Stimulated activated CD4-positive, alpha-beta T cell treated with anti-CD3 and anti-CD28 coated beads, TNF-alpha, amount 100 ng/mL, for 1 hour (primary cell): ENCODE results near the gene CD59.
"Not testable (repeated sequence)": the region's sequence is repeated elsewhere in the genome, so short reads cannot be mapped to it uniquely, and the experiment has no call there.

ENCODE experiments used
- DNase-seq, 3 donors: peaks; one replicate each; pipeline ENCODE4 v3.0.0-alpha.2; 2020; ENCODE audit warnings: low read depth in 3 of 3, low spot score in 1 of 3

Gene CD59

DNA sequence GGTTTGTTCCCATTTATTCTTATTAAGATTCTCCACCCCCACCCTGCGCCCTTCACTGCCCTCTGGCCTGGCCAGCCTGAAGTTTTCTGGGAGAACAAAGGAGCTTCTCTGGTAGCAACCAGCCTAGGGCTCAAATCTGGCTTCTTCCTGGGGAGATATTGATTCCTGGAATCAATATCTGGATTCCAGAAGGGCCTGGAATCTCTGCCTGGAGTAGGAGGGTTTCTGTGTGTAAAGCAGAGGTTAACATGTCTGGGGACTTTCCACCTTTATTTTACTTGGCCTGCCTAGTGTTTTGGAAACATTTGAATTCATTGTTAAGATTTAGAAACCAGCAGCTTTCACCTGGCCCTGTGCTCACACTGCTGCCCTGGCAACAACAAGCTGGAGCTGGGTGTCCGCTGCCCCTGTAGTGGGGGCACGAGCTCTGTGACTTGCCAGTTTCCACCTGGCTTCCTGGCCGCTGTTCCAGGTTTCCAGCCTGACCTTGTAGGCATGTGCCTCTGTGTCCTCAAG is 41.1 kb downstream of the CD59 start:
- DNase-seq, result no peak

DNA sequence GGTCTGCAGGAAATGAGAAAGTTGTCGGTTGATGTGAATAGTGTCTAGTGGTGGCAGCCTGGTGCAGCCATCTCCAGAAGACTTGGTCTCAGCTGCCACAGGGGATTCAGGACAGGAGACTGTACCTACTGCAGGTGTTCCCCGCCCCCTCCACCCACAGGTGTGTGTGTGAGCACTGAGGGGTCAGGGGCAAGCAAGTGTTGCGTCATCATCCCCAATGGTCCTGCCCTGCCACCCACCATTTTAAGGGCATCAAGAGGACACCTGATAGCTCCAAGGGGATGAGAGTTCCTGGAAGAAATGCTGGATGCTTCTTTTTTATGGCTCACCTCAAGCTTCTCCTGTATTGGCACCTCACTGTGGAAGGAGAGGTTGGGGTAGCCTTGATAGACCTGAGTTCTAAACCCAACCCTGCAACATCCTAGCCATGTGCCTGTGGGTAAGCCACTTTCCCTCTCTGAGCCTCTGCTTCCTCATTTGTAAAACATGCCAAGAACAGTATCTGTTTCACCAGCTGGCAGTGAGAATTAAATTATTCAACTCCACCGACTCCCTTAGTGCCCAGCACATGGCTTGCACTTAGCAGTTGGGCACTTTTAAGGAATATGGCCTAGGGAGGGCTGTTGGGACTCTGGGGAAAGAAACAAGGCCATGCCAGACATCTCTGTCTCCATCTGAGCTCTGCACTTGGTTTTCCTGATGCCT is 41.7 kb downstream of the CD59 start:
- DNase-seq, result no peak

DNA sequence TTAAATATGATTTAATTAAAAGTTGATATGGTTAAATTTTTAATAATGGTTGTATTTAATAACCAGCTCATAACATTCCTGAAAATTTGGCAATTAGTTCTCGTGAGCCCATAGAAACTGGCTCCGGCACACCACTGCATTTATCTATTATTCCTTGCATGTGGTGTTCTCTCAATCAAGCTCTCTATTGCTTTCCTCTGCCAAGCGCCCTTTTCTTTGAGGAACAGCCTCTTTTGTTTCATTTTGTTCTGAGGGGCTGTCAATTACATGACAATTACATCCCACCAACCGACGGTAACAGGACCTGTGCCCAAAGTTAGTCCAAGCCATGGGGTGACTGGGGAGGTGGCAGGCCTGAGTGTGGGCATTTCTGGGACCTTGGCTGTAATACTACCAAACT is 43.7 kb downstream of the CD59 start:
- DNase-seq, result no peak

DNA sequence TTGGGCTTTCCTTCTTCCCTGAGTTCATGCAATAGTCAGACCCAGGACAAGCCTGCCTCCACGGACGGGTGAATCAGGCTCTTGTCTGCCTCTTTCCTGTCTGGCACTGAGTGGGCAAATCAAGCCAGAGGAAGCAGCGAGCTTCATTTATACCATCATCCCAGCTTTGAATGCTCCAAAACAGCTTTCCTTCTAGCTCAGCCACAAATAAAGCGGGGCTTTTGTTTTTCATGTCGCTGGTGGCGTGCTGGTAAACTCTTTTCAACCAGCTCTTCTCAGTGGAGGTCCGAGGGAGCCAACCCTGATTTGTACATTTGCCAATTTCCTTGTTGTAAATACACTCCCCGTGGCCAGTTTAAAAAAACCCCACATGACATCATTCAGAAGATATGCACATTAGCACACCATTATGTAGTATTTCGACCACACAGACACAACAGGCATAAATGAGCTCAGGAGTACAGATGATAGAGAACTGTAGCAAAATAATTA is 44.2 kb downstream of the CD59 start:
- DNase-seq, result no peak

- no peak for DNase-seq
Measured at GRCh38 chr11:33691066-33691864, 45.0 kb downstream of the CD59 start.

DNA sequence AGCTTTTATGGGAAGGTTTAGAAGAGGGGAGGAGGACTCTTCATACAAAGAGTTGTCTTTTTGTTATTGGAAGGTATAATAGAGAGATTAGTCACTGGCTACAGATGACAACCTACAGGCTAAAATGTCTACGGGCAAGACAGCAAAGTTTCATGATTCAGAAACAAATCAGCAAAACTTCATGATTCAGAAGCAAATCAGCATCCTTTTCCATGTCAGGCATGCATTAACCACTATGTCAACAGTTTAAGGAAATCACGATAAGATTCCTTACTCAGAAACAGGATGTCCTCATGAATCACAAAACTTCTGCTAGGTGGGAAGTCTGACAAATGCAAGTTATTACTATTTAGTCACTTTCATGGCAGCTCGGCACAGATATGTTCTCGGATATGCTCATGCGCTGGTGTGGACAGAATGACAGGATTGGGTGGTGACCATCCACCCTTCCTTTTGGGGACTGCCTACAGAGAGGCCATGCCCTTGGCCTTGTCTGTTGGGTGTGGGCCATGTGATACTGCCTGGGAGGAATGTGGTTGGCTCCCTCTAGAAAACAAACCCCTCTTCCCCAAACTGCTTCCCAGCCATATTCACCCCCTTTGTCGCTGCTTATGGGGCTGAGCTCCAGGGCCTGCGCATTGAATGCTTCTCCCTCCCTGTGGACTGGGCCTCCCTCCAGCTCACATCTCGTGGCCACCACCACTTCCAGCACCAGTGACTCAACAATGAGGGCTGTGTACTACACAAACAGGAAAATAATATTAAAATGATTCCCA is 45.7 kb downstream of the CD59 start:
- DNase-seq, result no peak

DNA sequence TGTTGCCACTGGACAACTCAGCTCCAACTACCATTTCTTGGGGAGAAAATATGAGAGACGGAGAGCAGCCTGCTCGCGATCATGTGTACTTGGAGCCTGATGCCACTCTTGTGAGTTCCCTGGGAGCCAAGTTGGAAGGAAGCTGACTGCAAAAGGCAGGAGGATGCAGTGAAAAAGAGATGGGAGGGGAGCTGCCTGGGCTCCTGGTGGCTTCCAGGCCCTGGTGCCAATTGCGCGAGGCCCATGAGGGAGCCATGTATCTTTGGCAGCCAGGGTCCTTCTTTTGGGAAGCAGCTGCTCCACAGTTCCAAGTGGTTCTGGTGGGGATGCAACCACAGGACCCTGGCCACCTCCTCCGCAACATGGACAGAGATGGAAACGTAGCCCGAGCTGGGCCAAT is 46.7 kb downstream of the CD59 start:
- DNase-seq, result no peak

DNA sequence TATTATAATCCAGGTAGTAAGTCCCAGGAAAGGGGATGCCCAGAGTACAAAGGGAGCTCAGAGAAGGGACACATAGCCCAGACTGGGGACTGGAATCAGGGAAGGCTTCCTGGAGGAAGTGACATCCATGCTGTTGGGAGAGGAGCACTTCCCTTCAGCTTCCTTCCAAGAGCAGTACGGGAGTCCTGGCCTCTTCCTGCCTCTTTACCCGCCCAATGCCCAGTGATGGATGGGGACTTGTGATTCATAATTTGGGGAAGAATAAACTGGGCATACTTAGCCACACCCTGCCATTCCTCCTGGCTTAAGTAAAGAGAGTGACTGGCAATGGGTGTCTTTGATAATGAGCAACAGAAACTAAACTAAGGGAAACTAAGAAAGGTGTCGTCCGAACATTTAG is 47.1 kb downstream of the CD59 start:
- DNase-seq, result no peak

DNA sequence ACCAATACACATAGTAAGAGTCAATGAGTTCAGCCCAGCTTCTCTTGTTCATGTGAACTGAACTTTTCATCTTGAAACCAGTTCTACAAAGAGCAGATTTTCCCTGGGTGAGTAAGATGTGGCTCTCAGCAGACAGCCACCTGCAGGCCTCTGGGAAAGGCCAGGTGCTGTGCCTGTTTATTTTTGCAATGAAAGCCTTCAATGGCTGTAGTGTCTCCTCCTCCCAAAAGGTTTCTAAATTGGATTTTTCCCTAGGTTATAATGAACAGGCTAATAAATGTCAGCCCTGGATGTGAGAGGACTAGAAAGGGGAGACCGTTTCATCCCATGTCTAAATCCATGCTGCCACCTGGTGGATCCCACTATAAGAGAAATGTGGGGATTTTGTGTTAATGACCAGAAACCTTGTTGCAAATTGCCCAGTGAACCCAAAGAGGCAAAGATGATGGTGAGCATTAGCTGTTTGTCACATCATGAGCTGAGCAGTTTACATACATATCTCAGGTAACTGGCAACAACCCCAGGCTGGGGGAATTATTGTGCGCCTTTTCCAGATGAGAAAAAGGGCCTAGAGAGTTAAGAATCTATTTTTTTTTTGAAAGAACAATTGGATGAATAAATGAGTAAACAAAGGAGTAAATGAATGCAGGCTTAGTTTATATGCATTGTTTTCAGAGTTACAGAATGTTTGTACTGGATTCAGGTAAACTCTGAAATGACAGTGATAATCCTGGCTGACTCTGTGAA is 48.3 kb downstream of the CD59 start:
- DNase-seq, result no peak

DNA sequence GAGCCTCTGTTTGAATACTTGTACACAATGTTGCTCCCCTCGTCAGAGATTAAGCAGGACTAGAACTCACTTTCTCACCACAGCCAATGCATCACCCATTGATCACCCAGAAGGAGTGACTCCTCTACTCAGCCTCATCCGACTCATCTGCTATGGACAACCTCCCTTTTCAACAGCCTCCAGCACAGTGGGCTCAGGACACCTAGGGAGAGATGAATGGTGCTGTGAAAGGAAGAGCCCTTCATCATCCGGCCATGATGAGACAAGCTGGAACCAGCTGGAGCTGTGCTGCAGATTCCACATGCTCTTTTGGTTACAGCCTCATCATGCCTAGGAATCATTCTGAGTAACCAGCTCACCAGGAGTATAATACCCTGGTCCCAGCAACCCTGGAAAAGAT is 51.1 kb downstream of the CD59 start:
- no peak for DNase-seq

- DNase-seq, result no peak
Measured at GRCh38 chr11:33684003-33684706, 52.1 kb downstream of the CD59 start.

DNA sequence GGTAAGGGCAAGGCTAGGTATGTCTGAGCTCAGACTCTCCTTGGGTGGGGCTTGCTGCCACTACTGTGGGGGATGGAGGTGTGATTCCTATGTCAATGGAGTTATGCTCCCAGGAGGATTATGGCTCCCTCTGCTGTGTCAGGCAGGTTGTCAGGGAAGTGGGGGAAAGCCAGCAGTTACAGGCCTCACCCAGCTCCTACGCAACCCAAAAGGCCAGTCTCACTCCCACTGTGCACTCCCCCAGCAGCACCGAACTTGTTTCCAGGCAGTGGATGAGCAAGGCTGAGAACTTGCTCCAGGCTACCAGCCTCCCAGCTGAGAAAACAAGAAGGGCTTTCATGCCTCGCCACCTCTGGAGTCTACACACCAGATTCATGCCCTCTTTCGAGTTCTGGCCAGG is 53.8 kb downstream of the CD59 start:
- DNase-seq, result no peak

- no peak for DNase-seq
Measured at GRCh38 chr11:33682019-33682418, 54.2 kb downstream of the CD59 start.

DNA sequence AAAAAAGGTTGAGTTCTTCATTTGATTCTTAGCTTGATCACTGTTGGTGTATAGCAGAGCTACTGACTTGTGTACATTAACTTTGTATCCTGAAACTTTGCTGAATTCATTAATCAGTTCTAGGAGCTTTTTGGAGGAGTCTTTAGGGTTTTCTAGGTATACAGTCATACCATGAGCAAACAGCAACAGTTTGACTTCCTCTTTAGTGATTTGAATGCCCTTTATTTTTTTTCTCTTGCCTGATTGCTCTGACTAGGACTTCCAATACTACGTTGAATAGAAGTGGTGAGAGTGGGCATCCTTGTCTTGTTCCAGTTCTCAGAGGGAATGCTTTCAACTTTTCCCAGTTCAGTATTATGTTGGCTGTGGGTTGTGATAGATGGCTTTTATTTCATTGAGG is 57.6 kb downstream of the CD59 start:
- DNase-seq, result not testable (repeated sequence)

GRCh38 chr11:33674035-33674814 is 62.0 kb downstream of the CD59 start:
- DNase-seq, result no peak

- DNase-seq, result no peak
Measured at GRCh38 chr11:33672273-33672672, 64.0 kb downstream of the CD59 start.

DNA sequence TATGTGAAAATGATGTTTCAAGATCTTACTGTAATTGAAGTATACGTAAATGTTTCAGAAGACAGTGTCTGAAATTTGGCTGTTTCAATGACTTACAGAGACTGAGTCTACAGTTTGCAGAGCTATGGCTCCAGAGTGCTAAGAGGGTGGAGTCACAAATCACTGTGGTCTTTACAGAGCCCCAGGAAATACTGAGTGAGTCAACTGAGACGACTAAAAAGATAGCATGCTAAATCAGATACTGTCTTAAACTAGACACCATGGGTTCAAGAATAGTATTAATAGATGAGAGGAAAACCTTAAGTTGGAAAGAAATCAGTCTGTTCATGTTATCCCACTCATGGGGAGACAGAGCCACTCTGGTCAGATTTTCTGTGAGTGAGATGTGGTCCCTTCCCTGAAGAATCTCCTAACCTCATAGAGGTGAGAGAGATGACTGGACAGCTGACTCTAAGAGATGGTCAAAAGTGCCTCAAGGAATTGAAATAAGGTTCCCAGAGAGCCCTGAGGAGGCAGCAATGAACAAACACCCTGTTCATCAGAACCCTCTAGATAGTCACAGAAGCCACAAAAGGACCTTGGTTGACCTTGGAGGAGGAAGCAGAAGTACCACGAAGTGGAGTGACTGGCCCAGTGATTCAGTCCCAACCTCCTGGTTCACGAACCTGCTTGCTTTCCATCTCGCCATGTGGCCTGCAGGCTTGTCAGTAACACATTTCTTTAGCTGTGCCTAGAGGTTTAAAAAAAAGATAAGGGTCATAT is 65.8 kb downstream of the CD59 start:
- DNase-seq, result no peak

DNA sequence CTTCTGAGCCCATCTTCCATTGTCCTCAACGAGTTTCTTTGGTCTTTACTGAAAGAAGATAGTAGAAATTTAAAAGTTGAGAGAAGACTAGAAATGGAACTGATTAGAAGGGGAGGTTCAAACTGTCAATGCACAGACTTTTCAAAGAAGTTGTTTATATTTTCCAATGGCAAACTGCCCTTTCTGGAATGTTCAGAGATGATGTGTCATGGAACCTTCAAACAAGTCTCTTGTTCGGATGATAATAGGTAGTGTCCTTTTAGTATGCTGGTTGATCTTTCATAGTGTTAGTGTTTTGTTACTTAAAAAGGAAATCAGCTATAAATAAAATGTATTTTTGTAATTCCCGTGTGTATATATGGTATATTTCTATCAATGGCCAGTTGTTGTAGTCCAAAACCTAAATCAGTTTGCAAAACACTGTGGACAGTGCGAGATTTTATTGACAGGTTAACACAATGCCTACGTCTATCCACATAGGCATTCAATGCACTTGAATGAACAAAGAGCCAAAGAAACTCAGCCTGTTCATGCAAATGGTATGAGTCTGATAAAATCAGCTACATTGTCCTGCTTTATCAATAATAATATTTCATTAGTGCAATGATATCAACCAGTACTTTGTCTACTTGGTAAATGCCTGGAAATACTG is 66.5 kb downstream of the CD59 start:
- no peak for DNase-seq
